OCI-LY1 (cell line): Measurements from ENCODE around the gene SLC29A1.

Source experiments
- CTCF ChIP-seq: fragments of 200-600 bp; sonication (generic), shearing (Covaris generic); IDR thresholded peaks from 2 replicates; pipeline ENCODE4 v1.5.1; 2017; ENCODE audit warnings: mild to moderate bottlenecking, antibody characterized with exemption, low read length, moderate library complexity, mixed read lengths
- EZH2 ChIP-seq: fragments of 200-600 bp; sonication (generic), shearing (Covaris generic); IDR thresholded peaks from 2 replicates; pipeline ENCODE4 v1.8.0; 2017; ENCODE audit warnings: borderline replicate concordance, mixed run types, mild to moderate bottlenecking, antibody characterized with exemption, low read length, moderate library complexity, mixed read lengths

DNA sequence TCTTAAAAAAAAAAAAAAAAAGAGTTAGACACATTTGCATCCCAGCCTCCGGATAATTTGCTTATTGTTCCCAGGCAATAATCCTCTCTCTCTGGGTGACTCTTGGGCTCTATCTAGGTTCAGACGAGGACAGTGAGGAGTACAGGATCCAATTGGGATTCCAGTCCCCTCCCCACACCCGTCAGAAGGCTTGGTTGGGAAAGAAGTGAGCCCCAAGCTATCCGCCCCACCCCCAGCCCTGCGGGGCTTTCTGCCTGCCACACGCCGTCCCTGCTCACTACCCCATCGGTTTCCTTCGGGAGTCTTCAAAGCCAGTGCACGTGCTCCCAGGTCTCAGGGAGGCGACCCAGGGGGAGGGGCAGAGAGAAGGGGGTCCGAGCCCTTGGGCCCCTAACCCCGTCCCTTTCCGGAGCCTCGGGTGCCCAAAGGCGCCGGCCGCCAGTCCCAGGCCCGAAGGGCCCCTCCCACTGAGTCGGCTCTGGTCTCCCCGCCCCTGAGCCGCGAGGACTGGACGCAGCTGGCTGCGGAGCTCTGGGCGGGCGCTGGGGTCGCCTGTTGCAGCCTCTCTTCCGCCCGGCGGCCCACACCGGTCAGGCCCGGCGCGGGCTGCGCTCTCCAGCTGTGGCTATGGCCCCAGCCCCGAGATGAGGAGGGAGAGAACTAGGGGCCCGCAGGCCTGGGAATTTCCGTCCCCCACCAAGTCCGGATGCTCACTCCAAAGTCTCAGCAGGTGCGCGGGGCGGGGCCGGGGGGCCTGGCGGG lies 4.2 kb upstream of the SLC29A1 start:
- TF ChIP-seq CTCF: no peak
- TF ChIP-seq EZH2: no peak
